ENCODE results near the gene NDUFS4.

DNA sequence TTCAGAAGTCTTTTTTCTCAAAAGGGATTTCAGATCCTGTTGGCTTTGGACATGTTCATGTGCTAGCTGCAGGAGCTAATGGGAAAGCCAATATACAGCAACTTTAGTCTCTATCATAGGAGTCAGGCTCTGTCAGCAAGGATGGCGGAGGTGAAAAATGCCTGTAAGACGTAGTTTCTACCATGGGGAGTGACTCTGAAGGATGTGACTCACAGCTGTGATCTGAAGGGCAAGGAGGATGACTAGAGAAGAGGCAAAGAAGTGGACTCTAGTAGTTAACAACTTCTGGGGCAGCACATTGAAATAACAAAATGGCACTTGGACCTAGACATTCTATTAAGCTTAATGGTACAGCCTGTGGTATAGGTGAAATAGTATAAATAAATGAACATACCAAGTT, 3.1 kb upstream of the NDUFS4 start:
- TF ChIP-seq CTCF (IDR thresholded peaks at IDR 0.05; ENCODE audit: borderline replicate concordance, extremely low read depth, low read length, poor library complexity, severe bottlenecking) (no peak), EZH2 (IDR thresholded peaks at IDR 0.05; ENCODE audit: borderline replicate concordance, low read depth, low read length, severe bottlenecking) (no peak)

Measured in DND-41 (cell line).